Fibroblast of peridontal ligament (primary cell): Measurements from ENCODE around the gene MS4A6E.
A peak's percentile ranks its signal among the peaks of the same experiment; 100 is the strongest.
"Not testable (repeated sequence)": the region's sequence is repeated elsewhere in the genome, so short reads cannot be mapped to it uniquely, and the experiment has no call there.

ENCODE experiments used
- DNase-seq: peaks from one replicate; pipeline ENCODE4 v3.0.0-alpha.2; 2010; ENCODE audit errors: extremely low read depth

MS4A6E gene

DNA sequence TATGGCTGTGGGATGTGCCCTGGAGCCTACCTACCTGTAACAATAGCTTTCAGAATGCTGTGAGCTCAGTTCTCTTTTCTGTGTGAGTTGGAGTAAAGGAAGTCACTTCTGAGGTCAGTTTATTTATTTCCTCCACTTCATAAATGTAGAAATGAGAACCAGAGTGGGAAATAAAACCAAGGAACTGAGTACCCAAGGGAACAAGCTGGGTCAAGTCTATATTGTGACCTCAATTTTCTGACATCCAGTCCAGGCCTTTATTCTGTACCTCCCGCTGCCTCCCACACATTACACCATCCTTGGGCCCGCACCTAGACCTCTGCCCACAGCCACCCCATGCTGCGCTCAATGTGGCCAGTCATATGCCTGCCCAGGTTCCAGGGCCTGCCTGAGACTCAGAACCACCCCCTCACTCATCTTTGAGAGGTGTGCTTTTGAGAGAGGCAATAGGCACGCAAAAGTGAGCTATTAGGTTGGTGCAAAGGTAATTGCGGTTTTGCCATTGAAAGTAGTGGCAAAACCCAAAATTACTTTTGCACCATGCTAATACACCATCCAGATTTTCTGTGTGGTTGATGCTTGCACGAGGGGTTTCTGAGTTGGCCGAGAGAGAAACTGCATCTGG lies 9.8 kb downstream of the MS4A6E start:
- no peak for DNase-seq

DNA sequence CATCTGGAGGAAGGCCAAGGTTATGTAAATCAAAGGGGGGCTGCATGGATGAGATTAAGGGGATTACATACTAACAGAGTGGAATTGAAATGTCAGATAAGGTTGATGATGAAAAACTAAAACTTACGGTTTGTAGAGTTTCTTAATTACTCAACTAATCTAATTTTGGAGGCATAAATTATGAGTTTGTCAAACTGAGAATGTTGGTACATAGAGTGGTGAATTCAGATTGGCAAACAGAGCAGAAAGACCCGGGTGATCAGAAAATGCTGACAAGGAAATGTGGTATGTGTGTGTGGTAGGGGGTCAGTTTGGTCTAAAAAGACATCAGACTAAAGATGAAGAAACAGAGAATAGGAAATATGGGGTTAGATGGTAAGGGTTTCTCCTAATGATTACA lies 11.0 kb downstream of the MS4A6E start:
- DNase-seq = no peak

DNA sequence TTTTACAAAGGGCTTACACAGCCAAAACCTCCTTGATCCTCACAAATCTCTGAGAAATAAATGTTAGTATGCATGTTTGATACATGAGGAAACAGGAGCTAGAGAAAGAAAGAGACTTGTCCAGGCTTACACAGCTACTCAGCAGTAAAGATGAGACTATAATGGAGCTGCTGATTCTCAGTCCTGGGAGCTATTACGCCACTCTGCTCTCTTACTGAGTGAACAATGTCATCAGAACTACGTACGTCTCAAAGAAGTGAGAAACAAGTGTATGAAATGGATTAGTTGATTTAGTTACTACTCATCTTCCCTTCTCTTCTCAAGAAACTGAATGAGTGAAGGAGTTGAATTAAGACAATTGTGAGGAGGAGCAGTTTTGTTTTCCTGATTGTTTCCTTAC lies 12.3 kb downstream of the MS4A6E start:
- DNase-seq = no peak

DNA sequence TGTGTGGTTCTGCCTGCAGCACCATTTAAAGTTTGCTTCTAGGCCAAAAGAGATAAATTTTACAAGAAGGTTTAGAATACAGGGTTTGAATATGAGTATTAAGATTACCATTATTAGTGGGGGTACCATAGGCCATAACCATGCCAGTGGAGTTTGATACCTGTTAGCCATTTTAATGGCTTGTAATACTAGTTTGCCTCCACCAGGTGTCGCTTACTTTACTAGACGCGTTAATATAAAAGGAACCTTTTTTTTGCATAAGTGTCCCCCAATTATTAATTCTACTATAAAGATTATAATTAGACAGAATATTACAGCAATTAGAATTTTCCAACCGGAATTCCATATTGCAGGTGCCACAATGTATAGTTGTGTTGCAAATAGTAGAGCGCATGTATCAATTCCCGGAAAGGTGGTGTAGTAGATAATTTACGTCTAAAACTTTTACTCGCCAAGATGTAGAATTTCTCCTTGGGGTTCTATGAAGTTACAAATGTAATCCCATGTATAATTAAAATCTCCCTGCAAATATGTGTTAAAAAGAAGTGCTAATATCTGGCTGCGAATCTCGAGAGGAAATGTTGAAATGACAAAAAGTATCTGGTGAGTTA lies 16.1 kb downstream of the MS4A6E start:
- DNase-seq = no peak

DNA sequence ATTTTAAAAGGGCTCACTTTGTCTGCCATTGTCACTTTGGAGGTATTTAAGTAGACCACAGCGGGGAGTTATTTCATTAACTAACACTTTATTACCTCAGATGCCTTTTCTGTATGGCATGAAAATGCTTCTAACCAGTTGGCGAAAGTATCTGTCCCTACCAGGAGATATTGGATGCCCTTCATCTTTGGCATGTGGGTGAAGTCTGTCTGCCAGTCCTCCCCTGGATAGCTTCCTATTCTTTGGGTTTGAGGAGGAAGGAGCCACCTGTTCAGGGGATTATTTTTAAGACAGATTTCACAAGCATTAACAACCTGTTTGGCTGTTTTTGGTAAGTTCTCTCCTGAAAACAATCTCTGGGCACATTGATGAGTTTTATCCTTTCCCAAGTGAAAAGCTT lies 17.1 kb downstream of the MS4A6E start:
- no peak for DNase-seq

DNA sequence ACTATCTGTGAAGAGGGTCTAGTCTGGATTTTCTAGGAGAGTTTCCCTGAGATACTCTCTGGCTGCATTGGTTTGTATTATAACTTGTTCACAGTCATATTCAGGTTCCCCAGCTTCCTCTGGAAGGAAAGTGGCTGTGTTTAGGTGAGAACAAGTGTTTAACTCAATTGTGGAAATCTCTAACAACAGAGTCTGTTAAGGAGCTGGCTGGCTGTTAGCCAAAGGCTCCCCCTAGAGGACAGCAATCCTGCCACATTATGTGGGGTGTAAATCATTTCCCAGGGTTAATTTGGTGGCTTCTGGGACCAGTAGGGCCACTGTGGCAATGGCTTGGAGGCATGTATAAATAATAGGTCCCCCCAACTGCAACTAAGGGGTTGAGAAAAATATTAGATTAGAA lies 18.4 kb downstream of the MS4A6E start:
- DNase-seq = no peak

DNA sequence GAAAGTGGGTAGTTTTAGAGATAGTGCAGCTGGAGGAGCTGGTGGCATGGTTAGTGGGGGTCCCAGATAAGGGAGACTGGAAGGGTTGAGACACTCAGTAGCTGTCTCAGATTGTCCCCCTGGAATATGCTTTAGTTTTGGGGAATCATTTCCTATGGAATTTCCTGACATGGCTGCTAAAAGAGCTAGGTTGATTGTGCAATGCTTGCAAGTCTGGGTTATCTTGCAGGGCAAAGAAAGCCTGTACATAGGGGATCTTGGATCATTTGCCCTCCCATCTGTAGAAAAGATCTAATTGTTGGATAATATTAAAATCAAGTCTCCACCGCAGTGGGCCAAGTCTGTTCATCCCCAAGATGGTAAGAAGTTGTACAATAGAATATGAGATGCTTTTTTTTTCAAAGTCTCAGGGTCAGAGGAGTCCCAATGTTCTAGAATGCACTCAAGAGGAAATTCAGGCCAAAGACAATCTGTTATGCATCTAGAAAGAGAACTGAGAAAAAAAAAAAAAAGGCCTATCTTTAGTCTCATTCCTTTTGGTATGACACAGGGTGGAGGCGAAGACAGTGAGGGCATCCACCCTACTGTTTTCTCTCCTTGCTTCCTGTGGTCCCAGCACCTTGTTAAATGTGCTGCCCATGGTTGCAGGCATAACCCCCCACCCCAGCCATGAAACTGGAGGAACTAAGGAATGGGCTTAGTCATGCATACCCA lies 20.2 kb downstream of the MS4A6E start:
- DNase-seq = no peak

DNA sequence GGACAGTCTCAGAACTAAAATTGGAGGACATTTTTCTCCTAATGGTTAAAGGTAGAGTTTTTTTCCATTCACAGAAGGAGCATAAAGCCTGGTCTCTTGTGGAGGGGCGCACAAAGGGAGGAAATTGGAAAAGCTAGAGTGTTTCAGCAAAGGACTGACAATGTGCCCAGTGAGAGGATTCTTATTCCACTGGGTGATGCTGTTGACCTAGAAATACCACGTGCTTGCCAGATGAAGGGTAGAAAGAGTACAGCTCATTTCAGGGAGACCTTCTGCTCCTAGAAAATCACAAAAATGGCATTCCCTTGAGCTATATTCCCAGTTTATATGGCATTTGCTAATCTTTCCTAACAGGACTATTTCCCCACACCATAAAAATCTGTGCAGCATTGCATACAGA lies 21.1 kb downstream of the MS4A6E start:
- DNase-seq = no peak

DNA sequence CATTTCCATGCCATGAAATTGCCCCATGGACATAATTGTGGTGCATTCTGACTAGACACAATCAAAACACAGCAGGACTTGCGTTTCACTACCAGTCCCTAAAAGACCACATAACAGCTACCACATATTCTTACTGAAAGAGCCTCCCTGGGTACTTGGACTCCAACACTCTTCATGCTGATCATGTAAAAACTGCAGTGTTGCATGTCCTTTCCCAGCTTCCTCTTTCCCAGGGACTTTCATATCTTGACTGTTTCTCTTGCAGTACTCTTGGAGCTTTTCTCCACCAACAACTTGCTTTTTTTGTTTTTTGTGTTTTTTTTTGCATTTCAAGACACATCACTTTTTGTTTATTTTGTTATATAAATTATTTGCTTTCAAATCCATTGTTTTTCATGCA lies 22.9 kb downstream of the MS4A6E start:
- DNase-seq = no peak

DNA sequence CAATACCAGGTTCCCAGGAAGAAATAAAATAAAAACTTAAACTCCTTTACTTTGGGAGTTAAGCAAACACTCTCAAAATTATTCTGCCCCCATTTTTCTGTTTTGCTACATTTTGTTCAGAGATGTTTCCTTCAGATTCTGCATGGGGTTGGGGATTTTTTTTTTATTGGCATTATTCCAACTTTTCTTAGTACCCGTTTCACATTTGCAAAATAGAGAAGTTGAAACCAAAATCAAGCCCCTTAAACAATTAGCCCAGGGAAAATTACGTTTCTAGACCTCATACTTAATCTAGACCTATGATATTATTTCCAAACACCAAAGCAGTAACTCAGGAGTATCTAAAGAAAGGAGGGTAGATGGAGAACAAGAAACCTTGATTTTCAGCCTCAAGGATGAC lies 30.7 kb downstream of the MS4A6E start:
- DNase-seq = no peak

DNA sequence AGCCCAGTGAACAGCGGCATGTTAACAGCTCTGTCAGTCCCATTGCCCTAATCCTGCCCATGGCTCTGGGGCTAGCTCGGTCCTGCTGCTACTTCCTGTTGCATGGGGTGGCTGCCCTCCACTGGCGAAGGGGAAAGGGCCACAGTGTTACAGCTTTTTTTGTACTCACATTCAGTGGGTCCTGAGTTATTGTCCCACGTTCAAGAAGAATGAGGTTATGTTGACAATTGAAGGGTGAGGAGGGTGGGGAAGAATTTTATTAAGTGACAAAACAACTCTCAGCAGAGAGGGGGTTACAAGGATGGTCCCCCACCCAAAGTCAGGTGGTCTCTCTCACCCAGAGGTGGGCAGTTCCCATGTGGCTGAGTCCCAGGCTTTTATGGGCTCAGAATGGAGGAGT lies 33.6 kb downstream of the MS4A6E start:
- no peak for DNase-seq

DNA sequence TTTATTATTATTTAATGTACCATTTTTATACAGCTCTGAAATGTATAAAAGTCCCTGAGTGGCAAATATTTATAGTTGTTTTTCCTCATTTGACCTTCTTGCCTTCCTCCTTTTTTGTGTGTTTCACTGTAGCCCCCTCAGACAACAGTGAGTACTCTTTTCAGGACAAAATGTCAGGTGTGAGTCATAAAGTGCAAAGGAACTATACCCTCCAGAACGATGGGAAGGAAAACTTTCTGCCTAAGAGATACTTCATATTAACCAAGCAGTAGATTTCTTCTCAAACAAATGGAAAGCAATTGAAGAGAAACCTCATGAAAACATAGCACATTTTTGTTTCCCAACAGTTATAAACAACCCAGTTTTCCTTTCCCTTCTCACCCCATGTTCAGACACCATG lies 35.2 kb downstream of the MS4A6E start:
- no peak for DNase-seq

DNA sequence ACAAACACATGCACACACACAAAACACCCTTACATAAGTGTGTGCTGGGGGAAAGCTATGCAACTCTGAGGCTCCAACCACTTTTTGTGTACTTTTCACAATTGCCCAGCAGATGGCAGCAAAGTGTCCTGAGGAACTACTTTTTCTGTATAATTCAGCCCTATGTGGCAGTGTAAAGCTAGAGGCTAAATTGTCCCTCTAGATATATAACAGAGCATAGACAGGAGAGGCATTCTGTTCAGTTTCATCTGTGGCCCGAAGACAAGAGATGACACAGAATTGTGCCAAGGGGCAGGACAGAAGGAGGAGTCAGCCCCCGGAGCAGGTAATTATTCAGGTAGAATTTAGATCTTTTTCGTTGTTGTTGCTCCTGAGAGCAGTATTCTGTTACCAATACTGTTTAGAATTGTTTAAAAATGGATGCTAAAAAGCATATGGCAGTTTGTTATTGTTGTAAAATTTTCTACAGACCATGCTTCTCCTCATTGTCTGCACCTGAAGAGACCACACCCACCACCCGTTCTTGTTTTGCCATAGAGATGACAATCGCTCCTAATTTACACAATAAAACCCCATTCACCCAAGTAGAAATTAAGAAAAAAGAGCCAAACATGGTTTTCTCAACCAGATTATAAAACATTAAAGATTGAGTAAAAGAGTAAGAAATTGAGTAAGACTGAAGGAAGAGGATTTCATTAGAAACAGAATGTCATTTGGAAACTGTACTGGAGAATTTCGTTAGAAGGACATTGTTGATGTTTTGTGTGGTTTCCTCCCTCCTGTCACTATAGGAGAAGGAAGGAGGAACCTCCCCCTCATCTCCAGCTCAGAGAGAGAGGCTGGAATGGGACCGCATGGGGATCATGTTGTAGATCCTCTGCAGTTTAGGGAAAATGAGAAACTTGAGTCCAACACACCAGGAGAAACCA lies 36.8 kb downstream of the MS4A6E start:
- DNase-seq = peak; percentile 49

DNA sequence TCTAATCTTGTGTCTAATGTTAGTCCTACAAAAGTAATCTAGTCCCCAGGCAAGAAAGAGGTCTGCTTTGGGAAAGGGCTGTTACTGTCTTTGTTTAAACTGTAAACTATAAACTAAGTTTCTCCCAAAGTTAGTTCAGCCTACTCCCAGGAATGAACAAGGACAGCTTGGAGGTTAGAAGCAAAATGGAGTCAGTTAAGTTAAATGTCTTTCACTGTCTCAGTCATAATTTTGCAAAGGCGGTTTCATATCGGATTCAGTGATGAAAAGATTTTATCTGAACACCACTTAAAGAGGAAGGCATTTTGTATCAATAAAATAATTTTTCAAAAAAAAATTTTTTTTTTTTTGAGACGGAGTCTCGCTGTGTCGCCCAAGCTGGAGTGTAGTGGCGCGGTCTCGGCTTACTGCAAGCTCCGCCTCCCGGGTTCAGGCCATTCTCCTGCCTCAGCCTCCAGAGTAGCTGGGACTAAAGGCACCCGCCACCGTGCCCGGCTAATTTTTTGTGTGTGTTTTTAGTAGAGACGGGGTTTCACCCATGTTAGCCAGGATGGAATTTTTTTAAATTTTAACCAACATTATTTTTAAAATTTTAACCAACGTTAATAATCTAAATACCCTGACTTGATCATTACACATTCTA lies 39.3 kb downstream of the MS4A6E start:
- DNase-seq = not testable (repeated sequence)

DNA sequence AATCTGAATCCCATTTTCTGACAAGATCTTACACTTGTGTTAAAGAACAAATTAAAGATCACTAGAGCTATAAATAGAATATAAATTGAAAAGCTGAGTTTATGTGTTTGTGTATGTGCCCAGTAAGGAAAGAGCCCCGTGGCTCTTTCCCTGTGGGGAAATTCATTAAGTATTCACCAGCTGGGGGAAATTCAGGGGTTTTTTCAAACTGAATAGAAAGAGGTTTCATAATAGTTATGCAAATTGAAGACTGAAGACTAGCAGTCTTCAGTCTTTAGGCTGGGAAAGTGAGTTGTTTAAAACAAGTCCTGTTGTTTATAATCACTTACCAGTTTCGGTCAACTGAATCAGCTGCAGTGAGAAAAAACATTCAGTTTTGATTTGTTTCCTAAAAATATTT lies 40.0 kb downstream of the MS4A6E start:
- no peak for DNase-seq

DNA sequence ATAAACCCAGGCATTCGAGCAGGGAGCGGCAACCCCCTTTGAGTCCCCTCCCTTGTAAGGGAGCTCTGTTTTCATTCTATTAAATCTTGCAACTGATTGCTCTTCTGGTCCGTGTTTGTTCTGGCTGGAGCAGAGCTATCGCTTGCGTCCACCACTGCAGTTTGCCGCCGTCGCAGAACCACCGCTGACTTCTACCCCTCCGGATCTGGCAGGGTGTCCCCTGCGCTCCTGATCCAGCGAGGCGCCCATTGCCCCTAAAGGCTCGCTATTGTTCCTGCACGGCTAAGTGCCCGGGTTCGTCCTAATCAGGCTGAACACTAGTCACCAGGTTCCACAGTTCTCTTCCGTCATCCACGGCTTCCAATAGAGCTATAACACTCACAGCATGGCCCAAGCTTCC lies 40.8 kb downstream of the MS4A6E start:
- DNase-seq = no peak

DNA sequence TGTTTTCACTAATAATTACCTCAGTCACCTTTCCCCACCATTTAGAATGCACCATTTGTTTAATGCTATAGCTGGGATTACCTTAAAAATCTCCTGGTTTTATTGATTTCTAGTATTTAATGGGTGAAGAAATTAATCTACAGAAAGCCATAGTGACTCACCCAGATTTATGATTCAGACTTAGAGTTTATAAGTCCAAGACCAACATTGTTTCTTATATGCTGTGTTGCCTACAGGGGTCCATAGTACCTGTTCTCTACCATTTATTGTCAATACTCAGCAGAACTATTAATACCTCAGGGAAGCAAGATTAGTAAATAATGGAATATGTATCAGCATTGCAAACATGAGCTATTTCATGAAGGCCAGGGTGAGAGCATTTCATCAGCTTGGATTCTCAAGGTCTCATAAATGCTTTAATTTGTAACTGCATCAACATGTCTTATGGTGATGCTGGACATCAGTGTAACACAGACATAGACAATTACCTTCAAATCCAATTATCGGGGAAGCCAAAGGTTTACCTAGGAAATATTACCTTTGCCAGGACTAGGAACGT lies 43.3 kb downstream of the MS4A6E start:
- DNase-seq = no peak

DNA sequence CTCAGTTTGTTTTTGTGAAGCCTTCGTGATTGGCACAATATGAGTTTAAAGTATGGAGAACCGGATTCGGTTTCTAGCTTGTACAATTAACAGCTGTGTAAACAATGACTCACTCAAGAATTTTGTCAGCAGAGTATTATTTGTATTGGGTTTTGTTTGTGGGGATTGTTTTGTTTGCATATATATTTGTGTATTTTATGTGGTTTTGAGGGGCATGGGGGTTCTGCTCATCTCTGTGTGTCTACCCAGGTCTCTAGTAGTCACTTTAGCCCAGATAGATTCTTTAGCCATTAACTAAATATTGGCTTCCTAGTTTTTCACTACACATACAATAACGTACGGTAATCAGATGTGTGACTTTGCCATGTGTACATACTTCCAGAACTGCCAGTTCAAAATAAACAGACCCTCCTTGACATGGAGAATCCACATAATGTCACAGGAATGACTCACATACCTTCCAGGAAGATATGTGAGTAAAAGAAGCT lies 43.8 kb downstream of the MS4A6E start:
- no peak for DNase-seq

DNA sequence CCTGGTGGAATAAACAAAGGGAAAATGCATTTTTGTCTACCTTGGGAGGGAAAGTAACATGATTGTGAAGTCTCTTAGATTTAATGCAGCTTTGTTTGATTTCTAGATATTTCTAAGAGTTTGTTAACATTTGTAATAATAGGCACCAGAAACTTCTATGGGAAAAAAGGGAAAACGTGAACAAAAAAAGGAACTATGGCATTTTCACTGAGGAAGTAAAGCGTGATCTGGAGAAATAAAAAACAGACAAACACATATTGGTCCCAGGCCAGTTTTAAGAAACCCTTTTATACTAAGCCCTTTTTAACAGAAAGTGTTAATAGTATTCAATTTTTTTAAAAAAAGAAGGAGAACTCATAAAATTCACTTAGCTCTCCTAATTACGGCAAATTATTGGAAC lies 44.3 kb downstream of the MS4A6E start:
- no peak for DNase-seq

DNA sequence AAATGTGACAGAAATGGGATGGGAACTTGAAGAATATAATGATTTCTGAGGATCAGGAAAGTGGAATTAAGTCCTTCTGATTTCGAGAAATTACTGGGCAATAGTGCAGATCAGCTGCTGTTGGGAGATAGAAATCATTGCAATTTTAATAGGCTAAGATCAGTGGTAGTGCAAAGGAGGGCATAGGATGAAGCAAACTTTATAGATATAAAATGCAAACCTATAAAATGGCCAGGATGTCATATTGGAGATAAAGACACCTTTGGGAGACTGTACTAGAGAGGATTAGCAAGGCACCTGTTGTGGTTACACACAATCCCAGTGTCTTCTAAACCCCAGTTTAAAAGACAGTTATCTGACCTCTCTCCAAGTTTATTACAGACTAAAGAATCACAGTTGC lies 44.8 kb downstream of the MS4A6E start:
- DNase-seq = no peak

DNA sequence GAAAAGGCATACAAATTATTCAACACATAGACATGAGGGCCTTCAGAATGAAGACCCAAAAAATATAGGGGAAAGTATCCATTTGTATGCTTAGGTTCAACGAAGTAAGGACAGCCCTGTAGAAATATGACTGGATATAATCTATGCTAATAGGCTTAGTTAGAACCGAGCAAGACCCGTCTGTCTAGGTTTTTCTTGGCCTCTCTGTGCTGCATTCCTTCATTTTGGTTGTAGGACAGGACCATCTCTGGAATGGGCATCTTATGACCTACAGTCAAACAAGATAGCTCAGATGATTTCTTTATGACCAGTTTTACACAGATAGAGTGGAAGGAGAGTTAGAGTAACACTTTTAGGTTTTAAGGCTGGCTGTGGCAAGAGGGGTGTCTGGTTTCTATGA lies 45.7 kb downstream of the MS4A6E start:
- DNase-seq = no peak
